ENCODE measurements around the gene YIPF3.

GRCh38 chr6:43541774-43542471 lies 25.2 kb upstream of the YIPF3 start:
- no peak for TF ChIP-seq CTCF (IDR thresholded peaks at IDR 0.05)
- no peak for TF ChIP-seq EZH2 (IDR thresholded peaks at IDR 0.05; ENCODE audit: borderline replicate concordance, insufficient read depth, low read depth, low read length, poor library complexity, severe bottlenecking)

Data from B cell (primary cell).